T-helper 1 cell treated with Interleukin-12 subunit alpha and Interleukin-12 subunit beta and Interleukin-4 antibody, amounts not matched to agents 30 μg/mL and 1 μg/mL, for 36 hours (primary cell): Measurements from ENCODE around the gene ZNF540.
"Not testable (repeated sequence)": the region's sequence is repeated elsewhere in the genome, so short reads cannot be mapped to it uniquely, and the experiment has no call there.

Experiments used
- H3K27ac Mint-ChIP-seq: one replicate; pipeline ENCODE4 v1.8.0; 2021; ENCODE audit warnings: mild to moderate bottlenecking, mixed read lengths
- H3K27me3 Mint-ChIP-seq: one replicate; pipeline ENCODE4 v1.8.0; 2021; ENCODE audit warnings: low read depth, mixed read lengths
- H3K36me3 Mint-ChIP-seq: one replicate; pipeline ENCODE4 v1.8.0; 2021; ENCODE audit warnings: low read depth, mixed read lengths
- H3K4me1 Mint-ChIP-seq: one replicate; pipeline ENCODE4 v1.8.0; 2021; ENCODE audit warnings: low read depth, mixed read lengths
- H3K4me3 Mint-ChIP-seq: one replicate; pipeline ENCODE4 v1.8.0; 2021; ENCODE audit warnings: mild to moderate bottlenecking, moderate library complexity, mixed read lengths
- H3K9me3 Mint-ChIP-seq: one replicate; pipeline ENCODE4 v1.8.0; 2021; ENCODE audit warnings: mixed read lengths

The ZNF540 gene

GRCh38 chr19:37655689-37656371, 61.2 kb downstream of the ZNF540 start:
- Mint-ChIP-seq H3K27ac (peak overlapping the region; percentile 95), H3K4me1 (peaks cover 25% of the 10 kb centered on the region), H3K9me3 (peaks cover 35% of the 10 kb centered on the region), H3K36me3 (peaks cover 21% of the 10 kb centered on the region), H3K27me3 (no peaks in the 10 kb centered on the region), H3K4me3 (peak overlapping the region; percentile 86)

- H3K27ac Mint-ChIP-seq, result peak overlapping the region; percentile 75
- peaks cover 18% of the 10 kb centered on the region for H3K36me3 Mint-ChIP-seq
- peaks cover 25% of the 10 kb centered on the region for H3K4me1 Mint-ChIP-seq
- not testable (repeated sequence) for H3K27me3 Mint-ChIP-seq
- H3K4me3 Mint-ChIP-seq, result peak overlapping the region; percentile 86
- H3K9me3 Mint-ChIP-seq, result peaks cover 42% of the 10 kb centered on the region
Measured at GRCh38 chr19:37657157-37657556, 62.5 kb downstream of the ZNF540 start.
